ENCODE data around the gene KDM6A.
"Not testable (repeated sequence)": the region's sequence is repeated elsewhere in the genome, so short reads cannot be mapped to it uniquely, and the experiment has no call there.

The KDM6A gene

DNA sequence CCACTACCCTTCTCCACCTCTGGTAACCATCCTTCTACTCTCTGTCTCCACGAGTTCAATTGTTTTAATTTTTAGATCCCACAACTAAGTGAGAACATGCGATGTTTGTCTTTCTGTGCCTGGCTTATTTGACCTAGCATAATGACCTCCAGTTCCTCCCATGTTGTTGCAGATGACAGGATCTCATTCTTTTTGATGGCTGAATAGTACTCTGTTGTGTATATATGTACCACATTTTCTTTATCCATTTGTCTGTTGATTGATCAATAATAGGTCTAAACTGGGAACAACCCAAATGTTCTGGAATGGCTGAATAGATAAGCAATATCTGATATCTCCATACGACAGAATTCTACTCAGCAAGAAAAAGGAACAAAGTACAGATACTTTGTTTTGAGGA, 260.5 kb downstream of the KDM6A start:
- no peak for DNase-seq

DNA sequence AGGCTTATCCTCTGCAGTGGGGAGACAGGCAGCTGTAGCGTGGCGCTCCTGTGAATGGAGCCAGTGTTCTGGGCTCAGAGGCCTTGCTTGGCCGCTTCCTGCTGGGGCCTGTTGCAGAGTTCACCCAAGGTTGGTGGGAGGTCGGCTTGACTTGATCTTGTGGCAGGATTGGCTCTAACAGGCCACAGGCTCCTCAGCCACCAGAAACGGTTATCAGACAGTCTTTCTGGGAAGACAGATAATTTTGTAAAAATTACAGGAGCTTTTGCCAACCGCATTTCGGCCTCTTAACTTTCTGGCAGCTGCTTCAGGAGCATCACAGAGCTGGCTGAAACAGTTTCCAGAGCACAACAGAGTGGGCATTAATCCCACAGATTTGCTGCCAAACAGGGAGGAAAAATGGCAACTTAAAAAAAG, 261.3 kb downstream of the KDM6A start:
- no peak for DNase-seq

DNA sequence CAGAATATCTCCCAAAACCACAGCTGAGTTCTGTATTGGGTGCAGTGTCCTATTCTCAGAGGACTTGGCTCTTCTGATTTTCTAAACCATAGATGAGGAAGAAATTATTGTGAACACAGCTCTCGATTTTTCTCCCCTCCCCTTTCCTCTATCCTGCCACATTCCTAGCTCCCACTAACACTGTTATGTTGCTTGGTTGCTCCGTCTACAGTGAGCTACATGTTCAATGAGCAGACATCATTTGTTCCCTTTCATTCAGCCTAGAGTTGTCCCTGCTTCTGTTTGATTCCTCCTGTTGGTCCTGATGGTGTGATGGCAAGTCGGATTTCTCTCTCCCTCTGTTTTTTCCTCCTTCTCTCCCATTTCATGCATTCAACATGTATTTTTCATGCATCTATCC, 261.8 kb downstream of the KDM6A start:
- DNase-seq, result no peak

DNA sequence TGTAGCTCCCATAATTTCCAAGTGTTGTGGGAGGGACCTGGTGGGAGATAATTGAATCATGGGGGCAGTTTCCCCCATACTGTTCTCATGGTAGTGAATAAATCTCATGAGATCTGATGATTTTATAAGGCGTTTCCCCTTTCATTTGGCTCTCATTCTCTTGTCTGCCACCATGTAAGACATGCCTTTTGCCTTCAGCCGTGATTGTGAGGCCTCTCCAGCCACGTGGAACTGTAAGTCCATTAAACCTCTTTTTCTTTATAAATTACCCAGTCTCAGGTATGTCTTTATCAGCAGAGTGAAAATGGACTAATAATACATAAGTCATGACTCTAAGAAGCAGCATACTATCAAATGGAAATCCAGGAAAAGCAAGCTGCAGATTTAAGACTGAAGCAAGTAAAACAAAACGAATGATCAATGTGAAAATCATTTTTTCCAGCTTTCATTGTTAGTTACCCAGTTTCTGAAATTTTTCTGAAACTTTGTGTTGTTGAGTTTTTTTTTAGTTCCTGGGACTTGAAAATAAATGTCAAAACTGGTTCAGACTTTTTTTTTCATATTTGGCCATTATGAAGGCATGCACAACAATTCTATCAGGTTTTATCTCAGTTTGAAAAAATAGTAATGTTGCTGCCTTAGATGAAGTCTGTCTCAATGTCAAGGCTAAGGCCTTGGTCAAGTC, 262.5 kb downstream of the KDM6A start:
- not testable (repeated sequence) for DNase-seq

DNA sequence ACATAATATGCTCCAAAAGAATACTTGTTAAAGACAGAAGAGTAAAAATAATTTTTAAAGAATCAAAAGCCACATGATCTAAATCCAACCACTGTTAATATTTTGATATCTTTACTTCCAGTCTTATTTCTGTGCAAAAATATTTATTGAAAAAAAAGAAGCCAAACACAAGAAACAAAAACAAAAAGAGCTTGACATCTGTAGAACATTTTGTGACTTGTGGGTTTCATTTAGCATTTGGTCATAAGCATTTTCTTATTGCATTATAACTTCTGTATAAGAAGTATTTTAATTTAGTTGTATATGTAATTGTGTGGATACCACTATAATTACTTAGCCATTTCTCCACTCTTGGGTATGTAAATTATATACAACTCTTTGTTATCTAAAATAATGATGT, 264.5 kb downstream of the KDM6A start:
- DNase-seq, result peak; percentile 3

DNA sequence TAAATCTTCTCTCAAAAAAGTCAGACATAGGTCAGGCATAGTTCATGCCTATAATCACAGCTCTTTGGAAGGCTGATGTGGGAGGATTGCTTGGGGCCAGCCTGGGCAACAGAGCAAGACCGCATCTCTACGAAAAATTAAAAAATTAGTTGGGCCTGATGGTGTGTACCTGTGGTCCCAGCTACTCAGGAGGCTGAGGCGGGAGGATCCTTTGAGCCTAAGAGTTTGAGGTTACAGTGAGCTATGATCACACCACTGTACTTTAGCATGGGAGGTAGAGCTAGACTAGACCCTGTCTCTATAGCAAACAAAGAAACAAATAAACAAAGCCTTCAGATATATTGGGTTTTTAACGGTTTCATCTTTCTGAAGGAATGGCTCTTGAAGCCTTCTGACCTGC, 265.5 kb downstream of the KDM6A start:
- no peak for DNase-seq

DNA sequence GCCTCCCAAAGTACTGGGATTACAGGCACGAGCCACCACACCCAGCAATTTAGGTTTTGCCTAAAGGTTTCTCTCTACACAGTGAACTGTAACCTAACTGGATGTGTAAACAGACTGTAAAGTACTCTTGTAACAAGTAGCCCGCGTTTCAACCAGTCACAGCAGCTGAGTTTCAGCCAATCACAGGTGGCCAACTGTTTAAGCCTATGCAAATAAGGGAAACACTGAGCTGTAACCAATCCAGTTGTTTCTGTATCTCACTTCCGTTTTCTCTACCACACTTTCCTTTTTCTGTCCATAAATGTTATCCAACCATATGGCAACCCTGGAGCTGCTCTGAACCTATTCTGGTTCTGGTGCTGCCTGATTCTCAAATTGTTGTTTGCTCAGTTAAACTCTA, 267.8 kb downstream of the KDM6A start:
- DNase-seq, result no peak

DNA sequence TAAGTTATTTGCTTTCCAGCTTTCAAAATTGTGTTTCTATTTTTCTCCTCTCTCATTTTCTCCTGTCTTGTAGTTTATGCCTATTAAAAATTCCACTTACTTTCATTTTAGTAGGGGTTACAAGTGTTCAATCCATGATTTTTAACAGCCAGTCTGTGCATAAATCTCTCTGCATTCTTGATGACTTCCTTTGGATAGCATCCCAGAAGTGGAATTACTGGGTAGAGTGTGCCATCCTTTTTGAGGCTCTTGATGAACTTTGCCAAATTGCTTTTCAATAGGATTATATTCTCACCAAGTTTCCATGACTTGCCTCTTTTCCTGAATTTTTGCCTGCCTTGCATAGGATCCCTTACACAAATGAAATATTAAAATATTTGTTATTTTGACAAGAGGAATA, 269.2 kb downstream of the KDM6A start:
- no peak for DNase-seq

DNA sequence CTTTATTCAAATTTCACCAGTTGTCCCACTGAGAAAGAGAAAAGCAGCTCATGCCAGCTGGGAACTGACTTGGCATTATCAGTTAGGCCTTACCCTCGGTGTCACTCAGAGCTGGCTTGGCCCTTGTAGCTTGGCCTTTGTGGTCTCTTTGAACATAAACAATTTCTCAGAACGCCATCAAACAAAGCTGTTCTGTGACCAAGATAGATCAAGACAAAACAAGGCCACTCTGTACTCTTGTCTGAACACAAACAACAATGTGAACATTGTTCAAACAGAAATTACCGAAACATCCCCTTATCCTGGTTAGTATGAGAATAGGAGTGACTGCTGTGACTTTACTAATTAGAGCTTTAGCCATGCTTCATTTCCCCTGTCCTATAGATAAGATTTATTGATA, 270.5 kb downstream of the KDM6A start:
- no peak for DNase-seq

DNA sequence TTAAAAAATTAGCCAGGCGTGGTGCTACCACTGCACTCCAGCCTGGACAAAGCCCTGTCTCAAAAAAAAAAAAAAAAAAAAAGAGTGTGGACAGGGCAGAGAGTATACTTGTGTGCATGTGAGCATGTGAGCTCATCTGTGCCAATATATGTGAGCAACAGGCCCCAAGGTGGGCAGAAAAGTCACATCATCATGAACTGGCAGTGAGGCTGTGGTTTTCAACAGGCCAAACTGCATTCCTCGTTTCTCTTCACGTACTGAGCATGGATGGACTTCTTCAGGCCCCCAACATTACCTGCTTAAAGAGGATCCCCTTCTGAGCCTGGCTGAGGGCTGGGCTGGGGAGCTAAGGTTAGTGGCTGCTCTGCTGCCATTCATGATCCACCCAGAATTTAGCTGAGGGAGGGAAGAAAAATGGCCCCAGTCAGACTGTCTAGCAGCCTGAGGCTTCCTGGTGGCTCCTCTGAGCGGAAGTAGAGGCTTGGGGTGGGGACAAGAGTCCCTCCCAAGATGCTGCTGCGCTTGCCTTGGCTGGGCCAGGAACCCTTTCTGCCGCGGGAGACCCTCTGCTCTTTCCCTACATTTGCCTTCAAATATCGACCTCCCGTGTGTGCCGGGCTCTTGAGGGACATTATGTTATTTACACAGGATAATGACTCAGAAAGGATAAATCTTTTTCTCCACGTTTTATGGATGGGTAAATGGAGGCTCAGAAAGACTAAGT, 272.7 kb downstream of the KDM6A start:
- DNase-seq, result no peak

DNA sequence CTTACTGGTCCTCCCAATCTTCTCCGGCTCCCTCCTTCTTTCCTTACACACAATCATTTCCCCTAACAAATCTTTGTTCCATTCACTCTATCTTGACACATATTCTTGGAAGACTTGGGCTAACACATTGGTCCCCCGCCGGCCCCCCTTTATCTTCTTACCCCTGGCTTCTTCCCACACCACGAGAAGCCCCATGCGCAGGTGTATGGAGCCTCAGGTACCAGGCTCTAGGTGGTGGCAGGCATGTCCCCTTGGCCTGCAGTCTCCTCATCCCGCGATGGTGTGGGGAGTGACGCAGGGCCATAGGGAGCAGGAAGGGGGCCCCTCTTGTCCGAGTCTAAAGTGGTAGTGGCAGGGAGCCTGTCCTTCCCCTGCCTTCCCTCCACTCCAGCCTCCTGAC, 277.8 kb downstream of the KDM6A start:
- no peak for DNase-seq

DNA sequence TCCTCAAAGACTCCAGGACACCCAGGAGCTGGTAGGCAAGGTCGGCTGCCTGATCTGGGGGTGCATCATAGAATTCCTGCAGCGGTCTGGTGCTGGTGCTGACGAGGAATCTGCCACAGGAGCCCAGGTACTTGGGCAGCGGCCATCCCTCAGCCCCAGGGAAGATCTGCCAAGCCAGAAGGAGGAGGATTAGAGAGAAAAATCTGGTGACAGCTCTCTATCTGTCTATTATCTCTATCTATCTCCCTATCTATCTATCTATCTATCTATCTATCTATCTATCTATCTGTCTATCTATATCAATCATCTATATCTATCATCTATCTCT, 281.0 kb downstream of the KDM6A start:
- DNase-seq, result no peak

DNA sequence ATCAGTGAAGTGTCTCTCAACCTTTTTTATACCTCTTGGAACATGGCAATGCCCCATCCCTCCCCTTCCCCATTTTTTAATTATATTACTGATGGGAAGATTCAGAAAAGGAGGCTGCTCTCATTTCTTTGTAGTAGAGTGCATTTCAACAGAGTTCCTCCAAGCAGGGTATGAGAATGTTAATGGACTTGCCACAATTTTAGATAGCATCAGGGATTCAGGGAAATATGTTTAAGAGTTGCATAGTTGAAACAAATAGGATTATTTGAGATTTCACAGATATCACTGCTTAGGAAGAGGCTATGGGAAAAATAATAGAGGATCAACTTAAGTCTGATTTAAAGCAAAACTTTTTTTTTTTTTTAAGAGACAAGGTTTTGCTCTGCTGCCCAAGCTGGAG, 281.5 kb downstream of the KDM6A start:
- DNase-seq, result no peak

DNA sequence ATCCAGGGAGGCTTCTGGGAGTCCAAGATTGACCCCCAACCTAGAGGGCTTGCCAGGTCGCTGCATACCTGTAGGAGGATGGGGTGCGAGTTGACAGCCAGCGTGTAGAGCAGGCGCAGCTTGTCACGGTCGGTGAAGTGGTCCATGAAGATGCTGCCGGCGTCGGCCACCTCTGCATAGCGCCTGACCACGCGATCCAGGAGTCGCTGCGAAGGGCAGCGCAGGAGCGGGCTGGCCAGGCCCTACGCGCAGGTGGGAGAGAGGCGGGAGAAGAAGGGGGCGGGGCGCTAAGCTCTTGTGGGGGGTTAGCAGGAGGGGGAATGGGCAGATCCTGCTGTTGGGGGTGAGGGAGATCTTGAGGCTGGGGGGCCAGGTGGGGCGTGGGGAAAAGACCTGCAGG, 284.7 kb downstream of the KDM6A start:
- no peak for DNase-seq
